Measurements from ENCODE around the gene PRR36. TPM values are rescaled to one million over a fixed set of nuclear protein-coding genes. Genes with fewer than 3 reads are reported as not detected.

Gene PRR36
- total and polyA plus RNA-seq, 12 donors: 0.22 to 5.2 (median 1.1) TPM; not detected in 1

DNA sequence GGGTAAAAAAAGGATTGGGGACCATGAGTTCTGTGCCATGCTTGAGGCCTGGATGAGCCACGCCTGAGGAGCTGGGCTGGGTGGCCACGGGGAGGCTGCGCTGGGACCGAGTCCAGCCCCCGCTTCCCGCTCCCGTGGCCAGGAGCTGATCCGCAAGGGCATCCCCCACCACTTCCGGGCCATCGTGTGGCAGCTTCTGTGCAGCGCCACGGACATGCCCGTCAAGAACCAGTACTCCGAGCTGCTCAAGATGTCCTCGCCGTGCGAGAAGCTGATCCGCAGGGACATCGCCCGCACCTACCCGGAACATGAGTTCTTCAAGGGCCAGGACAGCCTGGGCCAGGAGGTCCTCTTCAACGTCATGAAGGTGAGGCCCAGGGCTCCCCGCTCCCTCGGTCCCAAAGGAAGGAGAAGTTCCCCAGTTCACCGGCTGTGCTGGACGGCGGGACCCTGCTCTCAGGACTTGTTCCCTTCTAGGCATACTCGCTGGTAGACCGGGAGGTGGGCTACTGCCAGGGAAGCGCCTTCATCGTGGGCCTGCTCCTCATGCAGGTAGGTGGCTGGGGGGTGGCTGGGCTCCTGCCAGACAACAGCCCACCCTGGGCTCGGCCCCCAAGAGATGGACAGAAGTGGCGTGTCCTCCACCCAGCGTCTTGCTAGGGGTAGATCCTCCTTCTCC, 25.3 kb downstream of the PRR36 start:
- intact Hi-C loops (cut with DNase I): no loop called here
- no peaks in the 10 kb centered on the region for H3K27me3 ChIP-seq
- no peaks in the 10 kb centered on the region for H3K36me3 ChIP-seq (replicated peaks in 1 of 2)
- no peak overlapping the region for H3K4me3 ChIP-seq
- TF ChIP-seq, protein P1, sequence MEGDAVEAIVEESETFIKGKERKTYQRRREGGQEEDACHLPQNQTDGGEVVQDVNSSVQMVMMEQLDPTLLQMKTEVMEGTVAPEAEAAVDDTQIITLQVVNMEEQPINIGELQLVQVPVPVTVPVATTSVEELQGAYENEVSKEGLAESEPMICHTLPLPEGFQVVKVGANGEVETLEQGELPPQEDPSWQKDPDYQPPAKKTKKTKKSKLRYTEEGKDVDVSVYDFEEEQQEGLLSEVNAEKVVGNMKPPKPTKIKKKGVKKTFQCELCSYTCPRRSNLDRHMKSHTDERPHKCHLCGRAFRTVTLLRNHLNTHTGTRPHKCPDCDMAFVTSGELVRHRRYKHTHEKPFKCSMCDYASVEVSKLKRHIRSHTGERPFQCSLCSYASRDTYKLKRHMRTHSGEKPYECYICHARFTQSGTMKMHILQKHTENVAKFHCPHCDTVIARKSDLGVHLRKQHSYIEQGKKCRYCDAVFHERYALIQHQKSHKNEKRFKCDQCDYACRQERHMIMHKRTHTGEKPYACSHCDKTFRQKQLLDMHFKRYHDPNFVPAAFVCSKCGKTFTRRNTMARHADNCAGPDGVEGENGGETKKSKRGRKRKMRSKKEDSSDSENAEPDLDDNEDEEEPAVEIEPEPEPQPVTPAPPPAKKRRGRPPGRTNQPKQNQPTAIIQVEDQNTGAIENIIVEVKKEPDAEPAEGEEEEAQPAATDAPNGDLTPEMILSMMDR (IDR thresholded peaks at IDR 0.05): no peak
- no peak for TF ChIP-seq POLR2A (IDR thresholded peaks at IDR 0.05)
- 92 to 94% (median 94%) methylated on average over 22 to 34 of the region's 34 CpGs for WGBS, 4 donors
- no peaks in the 10 kb centered on the region for H3K9me3 ChIP-seq (replicated peaks in 1 of 3)
- peaks cover 0 to 7% of the 10 kb centered on the region in 2 donors for H3K4me1 ChIP-seq (replicated peaks in 1 of 2)
- no peak for DNase-seq
- H3K27ac ChIP-seq: no peak overlapping the region

DNA sequence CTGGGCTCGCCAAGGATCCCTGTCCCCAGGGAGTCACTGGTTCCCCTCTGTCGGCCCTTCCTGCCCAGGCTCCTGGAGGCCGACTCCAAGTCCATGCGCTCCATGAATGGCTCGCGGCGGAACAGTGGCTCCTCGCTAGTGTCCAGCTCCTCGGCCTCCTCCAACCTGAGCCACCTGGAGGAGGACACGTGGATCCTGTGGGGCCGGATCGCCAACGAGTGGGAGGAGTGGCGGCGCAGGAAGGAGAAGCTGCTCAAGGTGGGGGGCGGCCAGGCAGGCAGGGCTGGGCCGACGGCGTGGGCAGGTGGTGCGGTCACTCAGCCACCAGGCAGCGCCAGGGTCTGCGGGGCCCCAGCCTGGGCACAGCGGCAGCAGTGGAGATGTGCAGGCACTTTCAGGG, 26.5 kb downstream of the PRR36 start:
- Histone ChIP-seq H3K27me3 (no peaks in the 10 kb centered on the region), H3K9me3 (replicated peaks in 1 of 3) (no peaks in the 10 kb centered on the region), H3K27ac (no peak overlapping the region), H3K4me1 (replicated peaks in 1 of 2) (no peaks in the 10 kb centered on the region), H3K4me3 (no peak overlapping the region), H3K36me3 (replicated peaks in 1 of 2) (no peaks in the 10 kb centered on the region)
- 94 to 98% (median 96%) methylated on average over 13 to 23 of the region's 23 CpGs for WGBS, 4 donors
- intact Hi-C loops (cut with DNase I): no loop called here
- TF ChIP-seq, protein P1 (IDR thresholded peaks at IDR 0.05): no peak
- no peak for TF ChIP-seq POLR2A (IDR thresholded peaks at IDR 0.05)
- DNase-seq: no peak

DNA sequence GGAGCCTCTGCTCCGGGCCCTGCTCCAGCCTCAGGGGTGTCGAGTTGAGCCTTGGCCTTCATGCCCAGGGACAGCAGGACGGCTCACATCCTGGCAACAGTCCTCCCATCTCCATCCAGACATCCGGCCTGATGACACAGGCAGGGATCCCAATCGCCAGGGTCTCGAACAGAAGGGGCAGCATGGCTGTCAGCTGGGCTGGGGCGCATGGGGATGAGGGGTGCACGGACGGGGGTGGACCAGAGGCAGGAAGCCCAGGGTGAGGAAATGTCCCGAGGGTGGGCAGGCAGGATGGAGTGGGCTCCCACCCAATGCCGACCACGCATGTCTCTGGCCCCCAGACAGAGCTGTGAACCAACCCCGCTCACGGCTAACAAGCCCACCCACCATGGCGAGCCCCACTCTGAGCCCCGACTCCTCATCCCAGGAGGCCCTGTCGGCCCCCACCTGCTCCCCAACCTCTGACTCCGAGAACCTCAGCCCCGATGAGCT, 28.0 kb downstream of the PRR36 start:
- H3K36me3 ChIP-seq (replicated peaks in 1 of 2): no peaks in the 10 kb centered on the region
- H3K27me3 ChIP-seq: no peaks in the 10 kb centered on the region
- H3K4me1 ChIP-seq (replicated peaks in 1 of 2): no peaks in the 10 kb centered on the region
- no peak for TF ChIP-seq POLR2A (IDR thresholded peaks at IDR 0.05)
- TF ChIP-seq, protein P1 (IDR thresholded peaks at IDR 0.05): no peak
- H3K9me3 ChIP-seq (replicated peaks in 1 of 3): no peaks in the 10 kb centered on the region
- peak in 1 of 7 donors; percentile 8 for DNase-seq
- no peak overlapping the region for H3K4me3 ChIP-seq
- H3K27ac ChIP-seq: no peak overlapping the region
- intact Hi-C loops (cut with DNase I): no loop called here
- 65 to 98% (median 75%) methylated on average over 4 to 19 of the region's 19 CpGs for WGBS, 4 donors

- peak in 1 of 7 donors; percentile 14 for DNase-seq
- no peaks in the 10 kb centered on the region for H3K4me1 ChIP-seq (replicated peaks in 1 of 2)
- no peaks in the 10 kb centered on the region for H3K9me3 ChIP-seq (replicated peaks in 1 of 3)
- no peaks in the 10 kb centered on the region for H3K36me3 ChIP-seq (replicated peaks in 1 of 2)
- WGBS, 4 donors: 80 to 85% (median 80%) methylated on average over 12 to 20 of the region's 20 CpGs
- no peak overlapping the region for H3K4me3 ChIP-seq
- H3K27ac ChIP-seq: no peak overlapping the region
- H3K27me3 ChIP-seq: no peaks in the 10 kb centered on the region
- intact Hi-C loops (cut with DNase I): no loop called here
- TF ChIP-seq POLR2A (IDR thresholded peaks at IDR 0.05): no peak
These were observed 28.6 kb downstream of the PRR36 start for GRCh38 chr19:7845390-7846154.

All from adrenal gland (tissue), 12 donors.